ENCODE results near the gene EPM2AIP1. TPM values are rescaled to one million over a fixed set of nuclear protein-coding genes. Genes with fewer than 3 reads are reported as not detected.

Gene EPM2AIP1
- total RNA-seq, 5 donors from 2014 or later (not counting 1 experiment from before 2014, with no cell fraction given): 27.0 to 36.3 (median 29.3) TPM

GRCh38 chr3:36960502-36960901 lies 32.4 kb downstream of the EPM2AIP1 start:
- Histone ChIP-seq H3K27ac (ENCODE audit: low read length) (no peak overlapping the region), H3K9me3 (no peaks in the 10 kb centered on the region), H3K4me1 (ENCODE audit: control insufficient read depth in 1 of 2, extremely low read depth in 1 of 2, insufficient read depth in 2 of 2, low read length in 2 of 2) (peaks cover 0 to 3% of the 10 kb centered on the region in 2 experiments), H3K27me3 (replicated peaks in 1 of 2; ENCODE audit: control insufficient read depth in 2 of 2, extremely low read depth in 1 of 2, insufficient read depth in 2 of 2, low read length in 1 of 2) (no peaks in the 10 kb centered on the region), H3K4me3 (ENCODE audit: control insufficient read depth in 1 of 2, extremely low read depth in 1 of 2, low read length in 1 of 2) (no peak overlapping the region), H3K36me3 (ENCODE audit: control insufficient read depth in 2 of 2, extremely low read depth in 1 of 2, insufficient read depth in 1 of 2, low read length in 1 of 2) (no peaks in the 10 kb centered on the region)
- Mint-ChIP-seq H3K4me3 (no peak overlapping the region), H3K36me3 (no peaks in the 10 kb centered on the region), H3K27me3 (no peaks in the 10 kb centered on the region), H3K9me3 (no peaks in the 10 kb centered on the region), H3K4me1 (peaks cover 0 to 12% (median 10%) of the 10 kb centered on the region in 3 donors), H3K27ac (no peak overlapping the region)
- ChIA-PET POLR2A (no interaction called here), CTCF (interaction anchor here (0.7 to 1.2 kb wide), 3 partner anchors 68 to 91 kb away, joined by 3 to 4 read pairs (median 3); no protein-coding TSS in a partner anchor)
- no CpG with 5 or more reads among the region's 4 CpGs for WGBS (ENCODE audit: insufficient coverage)
- DNase-seq: no peak
- ATAC-seq (replicated peaks in 1 of 4): no peak

DNA sequence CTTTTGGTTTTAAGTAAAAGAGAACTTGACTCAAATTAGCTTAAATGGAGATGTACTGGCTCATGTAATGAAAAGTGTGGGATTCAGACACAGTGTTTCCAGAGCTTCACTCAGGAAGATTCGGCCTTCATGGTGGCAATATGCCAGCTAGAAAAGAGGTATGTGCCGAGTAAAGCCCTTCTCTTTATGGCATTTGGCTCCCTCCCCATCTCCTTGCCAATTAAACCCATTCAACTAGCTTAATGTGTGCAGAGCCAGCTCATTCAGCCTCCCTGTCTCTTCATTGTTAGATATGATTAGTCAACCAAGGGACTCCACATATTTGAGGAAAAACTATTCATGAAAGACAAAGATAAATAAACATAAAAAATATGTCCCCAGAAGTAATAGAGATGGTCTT lies 33.1 kb downstream of the EPM2AIP1 start:
- H3K4me3 ChIP-seq (ENCODE audit: control insufficient read depth in 1 of 2, extremely low read depth in 1 of 2, low read length in 1 of 2): no peak overlapping the region
- no peaks in the 10 kb centered on the region for H3K9me3 ChIP-seq
- Mint-ChIP-seq H3K4me1 (peaks cover 0 to 12% (median 10%) of the 10 kb centered on the region in 3 donors), H3K27me3 (no peaks in the 10 kb centered on the region), H3K27ac (no peak overlapping the region), H3K4me3 (no peak overlapping the region), H3K9me3 (no peaks in the 10 kb centered on the region), H3K36me3 (no peaks in the 10 kb centered on the region)
- H3K27ac ChIP-seq (ENCODE audit: low read length): no peak overlapping the region
- no peaks in the 10 kb centered on the region for H3K36me3 ChIP-seq (ENCODE audit: control insufficient read depth in 2 of 2, extremely low read depth in 1 of 2, insufficient read depth in 1 of 2, low read length in 1 of 2)
- H3K4me1 ChIP-seq (ENCODE audit: control insufficient read depth in 1 of 2, extremely low read depth in 1 of 2, insufficient read depth in 2 of 2, low read length in 2 of 2): peaks cover 0 to 3% of the 10 kb centered on the region in 2 experiments
- DNase-seq: no peak
- WGBS (ENCODE audit: insufficient coverage): no CpG with 5 or more reads among the region's 2 CpGs
- ChIA-PET POLR2A (interaction anchor here in 1 of 2 donors (0.6 to 0.7 kb wide), 2 partner anchors 51 to 1195 kb away, joined by 3 to 18 read pairs; no protein-coding TSS in a partner anchor), CTCF (interaction anchor here (0.7 to 3.1 kb wide), 11 partner anchors 15 to 230 kb away, joined by 3 to 34 read pairs (median 6); partner anchors contain the start of genes LRRFIP2 (in 1 of the 2) and TRANK1 (in 1 of the 2))
- H3K27me3 ChIP-seq (replicated peaks in 1 of 2; ENCODE audit: control insufficient read depth in 2 of 2, extremely low read depth in 1 of 2, insufficient read depth in 2 of 2, low read length in 1 of 2): no peaks in the 10 kb centered on the region
- ATAC-seq (replicated peaks in 1 of 4): no peak

DNA sequence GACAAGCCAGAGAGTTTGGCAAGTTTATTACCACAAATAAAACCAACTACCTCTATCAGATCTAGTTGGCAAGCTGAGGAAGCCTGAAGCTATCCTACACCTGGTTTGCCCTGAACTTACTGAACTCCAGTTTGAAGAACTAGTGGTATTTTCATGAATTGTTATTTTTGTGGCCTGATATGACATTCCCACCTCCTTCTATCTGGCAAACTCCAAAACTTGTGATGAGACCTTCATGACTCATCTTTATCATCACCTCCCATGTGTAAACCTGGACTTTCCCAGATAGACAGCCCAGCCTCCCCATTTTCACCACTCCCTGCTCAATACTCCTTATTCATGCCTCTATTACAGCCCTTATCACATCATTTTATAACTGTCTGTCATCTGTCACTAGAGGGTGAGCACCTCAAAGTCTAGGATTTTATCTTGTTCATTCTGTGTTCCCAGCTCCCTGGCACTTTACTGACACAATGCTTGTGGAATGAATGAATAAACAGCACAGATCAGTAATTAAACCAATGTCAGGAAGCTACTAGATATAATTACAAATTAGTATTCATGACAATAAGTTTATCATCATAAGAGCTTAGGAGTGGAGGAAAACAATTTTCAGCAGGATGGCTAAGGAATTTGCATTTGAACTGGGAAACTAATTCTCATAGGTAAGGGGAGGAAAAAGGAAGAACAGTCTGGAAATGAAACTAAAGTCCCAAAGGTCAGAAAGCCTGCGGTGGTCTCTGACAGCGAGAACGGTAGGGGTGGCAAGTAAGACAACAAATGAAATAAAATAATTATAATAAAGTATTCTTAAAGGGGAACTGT lies 34.9 kb downstream of the EPM2AIP1 start:
- peak overlapping the region in 1 of 3 donors; percentile 4 for H3K4me3 Mint-ChIP-seq
- ATAC-seq (replicated peaks in 1 of 4) (no peak), DNase-seq (peak in 1 of 35 experiments; percentile 20)
- ChIA-PET POLR2A (interaction anchor here (0.9 to 1.4 kb wide), 2 partner anchors 34 to 35 kb away, joined by 4 to 5 read pairs; partner anchors contain the start of genes EPM2AIP1 (in 1 of the 2) and MLH1 (in 1 of the 2)), CTCF (interaction anchor here (0.6 to 3.1 kb wide), 51 partner anchors 9 to 287 kb away, joined by 3 to 34 read pairs (median 4); partner anchors contain the start of genes EPM2AIP1 (in 1 of the 2), LRRFIP2 (in 1 of the 2), MLH1 (in 1 of the 2) and TRANK1 (in 1 of the 2))
- Histone ChIP-seq H3K4me1 (ENCODE audit: control insufficient read depth in 1 of 2, extremely low read depth in 1 of 2, insufficient read depth in 2 of 2, low read length in 2 of 2) (peaks cover 0 to 3% of the 10 kb centered on the region in 2 experiments), H3K27me3 (replicated peaks in 1 of 2; ENCODE audit: control insufficient read depth in 2 of 2, extremely low read depth in 1 of 2, insufficient read depth in 2 of 2, low read length in 1 of 2) (no peaks in the 10 kb centered on the region), H3K4me3 (ENCODE audit: control insufficient read depth in 1 of 2, extremely low read depth in 1 of 2, low read length in 1 of 2) (no peak overlapping the region), H3K36me3 (ENCODE audit: control insufficient read depth in 2 of 2, extremely low read depth in 1 of 2, insufficient read depth in 1 of 2, low read length in 1 of 2) (no peaks in the 10 kb centered on the region), H3K9me3 (no peaks in the 10 kb centered on the region), H3K27ac (ENCODE audit: low read length) (no peak overlapping the region)
- no peaks in the 10 kb centered on the region for H3K36me3 Mint-ChIP-seq
- H3K4me1 Mint-ChIP-seq: peaks cover 0 to 12% (median 10%) of the 10 kb centered on the region in 3 donors
- no peaks in the 10 kb centered on the region for H3K27me3 Mint-ChIP-seq
- peak overlapping the region; percentile 40 to 50 for H3K27ac Mint-ChIP-seq
- no peaks in the 10 kb centered on the region for H3K9me3 Mint-ChIP-seq
- no CpG with 5 or more reads among the region's 3 CpGs for WGBS (ENCODE audit: insufficient coverage)

DNA sequence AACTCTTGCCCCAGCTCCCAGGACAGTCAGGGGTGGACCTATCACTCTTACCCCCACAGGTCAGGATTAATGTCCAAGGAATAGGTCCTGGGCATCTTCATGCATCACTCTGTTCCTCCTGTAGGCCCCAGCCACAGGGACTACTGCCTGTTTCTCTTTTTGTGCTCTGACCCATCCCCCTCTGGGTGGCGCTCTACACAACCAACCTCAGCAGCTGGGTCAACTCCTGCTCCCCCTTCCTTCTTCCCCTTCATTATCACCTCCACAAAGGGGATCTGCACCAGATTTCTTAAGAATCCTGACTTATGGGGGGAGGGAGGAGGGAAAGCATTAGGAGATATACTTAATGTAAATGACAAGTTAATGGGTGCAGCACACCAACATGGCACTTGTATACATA lies 35.9 kb downstream of the EPM2AIP1 start:
- peaks cover 0 to 3% of the 10 kb centered on the region in 2 experiments for H3K4me1 ChIP-seq (ENCODE audit: control insufficient read depth in 1 of 2, extremely low read depth in 1 of 2, insufficient read depth in 2 of 2, low read length in 2 of 2)
- ChIA-PET CTCF (interaction anchor here (0.6 to 3.1 kb wide), 7 partner anchors 12 to 144 kb away, joined by 3 to 34 read pairs (median 5); partner anchors contain the start of genes EPM2AIP1 (in 1 of the 2), MLH1 (in 1 of the 2) and TRANK1 (in 1 of the 2)), POLR2A (no interaction called here)
- H3K4me3 Mint-ChIP-seq: no peak overlapping the region
- H3K27me3 ChIP-seq (replicated peaks in 1 of 2; ENCODE audit: control insufficient read depth in 2 of 2, extremely low read depth in 1 of 2, insufficient read depth in 2 of 2, low read length in 1 of 2): no peaks in the 10 kb centered on the region
- H3K27me3 Mint-ChIP-seq: no peaks in the 10 kb centered on the region
- no peak overlapping the region for H3K4me3 ChIP-seq (ENCODE audit: control insufficient read depth in 1 of 2, extremely low read depth in 1 of 2, low read length in 1 of 2)
- no peaks in the 10 kb centered on the region for H3K9me3 ChIP-seq
- H3K27ac Mint-ChIP-seq: peak overlapping the region in 1 of 2 donors; percentile 16
- no CpG with 5 or more reads among the region's 1 CpG for WGBS (ENCODE audit: insufficient coverage)
- ATAC-seq (replicated peaks in 1 of 4) (no peak), DNase-seq (no peak)
- H3K4me1 Mint-ChIP-seq: peaks cover 0 to 12% (median 10%) of the 10 kb centered on the region in 3 donors
- H3K27ac ChIP-seq (ENCODE audit: low read length): no peak overlapping the region
- H3K36me3 Mint-ChIP-seq: no peaks in the 10 kb centered on the region
- H3K9me3 Mint-ChIP-seq: no peaks in the 10 kb centered on the region
- no peaks in the 10 kb centered on the region for H3K36me3 ChIP-seq (ENCODE audit: control insufficient read depth in 2 of 2, extremely low read depth in 1 of 2, insufficient read depth in 1 of 2, low read length in 1 of 2)

GRCh38 chr3:36956155-36956554 lies 36.8 kb downstream of the EPM2AIP1 start:
- H3K4me1 ChIP-seq (ENCODE audit: control insufficient read depth in 1 of 2, extremely low read depth in 1 of 2, insufficient read depth in 2 of 2, low read length in 2 of 2): peaks cover 0 to 3% of the 10 kb centered on the region in 2 experiments
- ChIA-PET POLR2A (no interaction called here), CTCF (no interaction called here)
- no peak overlapping the region for H3K4me3 ChIP-seq (ENCODE audit: control insufficient read depth in 1 of 2, extremely low read depth in 1 of 2, low read length in 1 of 2)
- ATAC-seq (replicated peaks in 1 of 4) (no peak), DNase-seq (no peak)
- no peaks in the 10 kb centered on the region for H3K9me3 ChIP-seq
- H3K27me3 ChIP-seq (replicated peaks in 1 of 2; ENCODE audit: control insufficient read depth in 2 of 2, extremely low read depth in 1 of 2, insufficient read depth in 2 of 2, low read length in 1 of 2): no peaks in the 10 kb centered on the region
- Mint-ChIP-seq H3K4me3 (no peak overlapping the region), H3K27ac (peak overlapping the region; percentile 2 to 6), H3K4me1 (peaks cover 0 to 12% (median 10%) of the 10 kb centered on the region in 3 donors), H3K9me3 (no peaks in the 10 kb centered on the region), H3K36me3 (no peaks in the 10 kb centered on the region), H3K27me3 (no peaks in the 10 kb centered on the region)
- WGBS (ENCODE audit: insufficient coverage): 40% methylated on average over 1 of the region's 3 CpGs
- H3K27ac ChIP-seq (ENCODE audit: low read length): no peak overlapping the region
- no peaks in the 10 kb centered on the region for H3K36me3 ChIP-seq (ENCODE audit: control insufficient read depth in 2 of 2, extremely low read depth in 1 of 2, insufficient read depth in 1 of 2, low read length in 1 of 2)

- Histone ChIP-seq H3K27ac (ENCODE audit: low read length) (no peak overlapping the region), H3K36me3 (ENCODE audit: control insufficient read depth in 2 of 2, extremely low read depth in 1 of 2, insufficient read depth in 1 of 2, low read length in 1 of 2) (no peaks in the 10 kb centered on the region), H3K4me3 (ENCODE audit: control insufficient read depth in 1 of 2, extremely low read depth in 1 of 2, low read length in 1 of 2) (no peak overlapping the region), H3K27me3 (replicated peaks in 1 of 2; ENCODE audit: control insufficient read depth in 2 of 2, extremely low read depth in 1 of 2, insufficient read depth in 2 of 2, low read length in 1 of 2) (no peaks in the 10 kb centered on the region), H3K4me1 (ENCODE audit: control insufficient read depth in 1 of 2, extremely low read depth in 1 of 2, insufficient read depth in 2 of 2, low read length in 2 of 2) (peaks cover 0 to 3% of the 10 kb centered on the region in 2 experiments), H3K9me3 (no peaks in the 10 kb centered on the region)
- H3K27me3 Mint-ChIP-seq: no peaks in the 10 kb centered on the region
- ChIA-PET POLR2A (no interaction called here), CTCF (interaction anchor here in 1 of 2 donors (0.7 to 1.1 kb wide), 3 partner anchors 10 to 54 kb away, joined by 3 read pairs; partner anchors contain the start of gene MLH1)
- H3K4me1 Mint-ChIP-seq: peaks cover 0 to 12% (median 10%) of the 10 kb centered on the region in 3 donors
- H3K27ac Mint-ChIP-seq: no peak overlapping the region
- no peak for DNase-seq
- H3K36me3 Mint-ChIP-seq: no peaks in the 10 kb centered on the region
- no peaks in the 10 kb centered on the region for H3K9me3 Mint-ChIP-seq
- H3K4me3 Mint-ChIP-seq: no peak overlapping the region
- no peak for ATAC-seq (replicated peaks in 1 of 4)
Measured at GRCh38 chr3:36954452-36955134, 38.3 kb downstream of the EPM2AIP1 start.

Data from T-cell (primary cell).